ENCODE data around the gene CCDC200.

CCDC200 gene

DNA sequence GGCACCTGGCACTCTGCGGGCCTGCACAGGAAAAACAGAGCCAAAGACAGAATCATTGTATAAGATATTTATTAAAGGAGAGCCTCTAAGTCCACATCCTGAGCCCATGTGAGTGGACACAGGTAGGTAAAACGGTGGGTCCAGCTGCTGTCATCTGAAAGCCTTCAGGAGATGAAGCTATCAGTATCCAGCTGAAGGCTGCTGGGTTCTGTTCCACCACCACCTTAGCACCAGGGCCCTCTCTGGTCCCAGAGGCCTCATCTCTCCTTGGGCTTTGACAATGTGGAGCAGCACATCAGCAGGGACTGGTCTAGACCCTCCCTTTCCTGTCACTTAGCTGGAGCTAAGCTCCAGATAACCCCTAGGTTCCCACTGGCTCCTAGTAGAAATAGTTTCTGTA, 9.4 kb downstream of the CCDC200 start:
- no peak overlapping the region for H3K4me3 ChIP-seq (ENCODE audit: low read depth, low read length, poor library complexity, severe bottlenecking)
- no peaks in the 10 kb centered on the region for H3K9me3 ChIP-seq (ENCODE audit: low read length)
- H3K4me1 ChIP-seq (ENCODE audit: insufficient read depth, low read length, severe bottlenecking), result no peaks in the 10 kb centered on the region
- no peaks in the 10 kb centered on the region for H3K27me3 ChIP-seq (ENCODE audit: insufficient read depth, low read length)
- H3K4me2 ChIP-seq (ENCODE audit: low read length), result no peak overlapping the region
- H3K79me2 ChIP-seq (ENCODE audit: insufficient read depth, low read length), result no peaks in the 10 kb centered on the region
- H3K27ac ChIP-seq (ENCODE audit: low read depth, low read length, poor library complexity, severe bottlenecking), result no peak overlapping the region
- no peaks in the 10 kb centered on the region for H3K36me3 ChIP-seq (ENCODE audit: insufficient read depth, low read length)
- no peak overlapping the region for H2AFZ ChIP-seq (ENCODE audit: low read length)
- no peaks in the 10 kb centered on the region for H3K9me2 ChIP-seq (ENCODE audit: low read depth, low read length)
- TF ChIP-seq CTCF (IDR thresholded peaks at IDR 0.05; ENCODE audit: low read length) (no peak), EZH2 (IDR thresholded peaks at IDR 0.05; ENCODE audit: borderline replicate concordance, low read length) (no peak)
- no peaks in the 10 kb centered on the region for H4K20me1 ChIP-seq (ENCODE audit: insufficient read depth, low read length)
- H3K9ac ChIP-seq (ENCODE audit: low read length), result no peak overlapping the region
- H3F3A ChIP-seq (ENCODE audit: insufficient read depth, low read length), result no peaks in the 10 kb centered on the region

GRCh38 chr17:43217614-43218087, 10.8 kb downstream of the CCDC200 start:
- TF ChIP-seq CTCF (IDR thresholded peaks at IDR 0.05; ENCODE audit: low read length) (no peak), EZH2 (IDR thresholded peaks at IDR 0.05; ENCODE audit: borderline replicate concordance, low read length) (no peak)
- no peak overlapping the region for H2AFZ ChIP-seq (ENCODE audit: low read length)
- H3K9me2 ChIP-seq (ENCODE audit: low read depth, low read length), result no peaks in the 10 kb centered on the region
- H3K4me2 ChIP-seq (ENCODE audit: low read length), result no peak overlapping the region
- no peak overlapping the region for H3K9ac ChIP-seq (ENCODE audit: low read length)
- H3K27me3 ChIP-seq (ENCODE audit: insufficient read depth, low read length), result no peaks in the 10 kb centered on the region
- no peaks in the 10 kb centered on the region for H3K36me3 ChIP-seq (ENCODE audit: insufficient read depth, low read length)
- H3K4me1 ChIP-seq (ENCODE audit: insufficient read depth, low read length, severe bottlenecking), result peaks cover 5% of the 10 kb centered on the region
- no peaks in the 10 kb centered on the region for H3K79me2 ChIP-seq (ENCODE audit: insufficient read depth, low read length)
- H3F3A ChIP-seq (ENCODE audit: insufficient read depth, low read length), result no peaks in the 10 kb centered on the region
- H3K9me3 ChIP-seq (ENCODE audit: low read length), result no peaks in the 10 kb centered on the region
- H3K27ac ChIP-seq (ENCODE audit: low read depth, low read length, poor library complexity, severe bottlenecking), result no peak overlapping the region
- no peak overlapping the region for H3K4me3 ChIP-seq (ENCODE audit: low read depth, low read length, poor library complexity, severe bottlenecking)
- H4K20me1 ChIP-seq (ENCODE audit: insufficient read depth, low read length), result no peaks in the 10 kb centered on the region

DNA sequence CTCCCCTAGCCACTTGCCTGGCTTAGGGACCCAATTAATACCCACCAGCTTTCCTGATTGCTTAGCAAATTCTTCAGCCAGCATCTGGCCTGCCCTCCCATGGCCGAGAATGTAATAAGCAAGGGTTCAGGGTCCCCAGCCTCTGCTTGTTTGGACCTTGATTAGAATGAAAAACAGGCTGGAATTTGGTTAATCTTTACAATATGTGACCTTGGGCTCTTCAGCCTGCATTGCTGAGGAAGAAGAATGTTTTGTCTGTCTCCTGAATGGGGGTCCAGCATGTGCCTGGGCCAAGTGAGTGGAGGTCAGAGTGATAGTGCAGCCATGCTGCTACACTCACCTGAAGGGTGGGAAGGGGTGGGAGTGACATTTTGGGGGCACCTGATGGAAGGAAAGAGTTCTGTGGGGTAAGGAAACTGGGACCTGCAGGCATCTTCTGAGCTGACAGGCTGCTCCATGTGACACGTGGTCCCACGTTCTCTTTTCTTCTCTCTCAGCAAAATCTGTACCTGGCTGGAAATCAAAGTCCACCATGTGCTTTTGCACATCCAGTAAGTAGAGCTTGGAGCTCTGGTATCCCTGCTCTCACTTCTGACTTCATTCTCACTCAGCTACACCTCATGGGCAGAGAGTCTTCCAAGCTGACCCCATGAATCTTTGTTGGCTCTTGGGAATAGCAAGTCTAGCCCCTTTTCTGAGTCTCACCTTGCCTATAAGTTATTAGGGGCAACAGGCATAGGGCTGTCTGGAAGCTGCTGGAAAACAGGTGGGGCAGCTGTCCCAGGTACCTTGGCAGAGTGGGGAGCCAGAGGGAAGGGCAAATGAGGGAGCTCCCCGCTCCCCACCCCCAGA, 11.4 kb downstream of the CCDC200 start:
- H3K4me2 ChIP-seq (ENCODE audit: low read length), result no peak overlapping the region
- peaks cover 12% of the 10 kb centered on the region for H3K4me1 ChIP-seq (ENCODE audit: insufficient read depth, low read length, severe bottlenecking)
- H3K4me3 ChIP-seq (ENCODE audit: low read depth, low read length, poor library complexity, severe bottlenecking), result no peak overlapping the region
- H3K9me3 ChIP-seq (ENCODE audit: low read length), result no peaks in the 10 kb centered on the region
- no peak overlapping the region for H2AFZ ChIP-seq (ENCODE audit: low read length)
- H3F3A ChIP-seq (ENCODE audit: insufficient read depth, low read length), result no peaks in the 10 kb centered on the region
- H3K9me2 ChIP-seq (ENCODE audit: low read depth, low read length), result no peaks in the 10 kb centered on the region
- H3K79me2 ChIP-seq (ENCODE audit: insufficient read depth, low read length), result no peaks in the 10 kb centered on the region
- no peak overlapping the region for H3K9ac ChIP-seq (ENCODE audit: low read length)
- H4K20me1 ChIP-seq (ENCODE audit: insufficient read depth, low read length), result no peaks in the 10 kb centered on the region
- H3K36me3 ChIP-seq (ENCODE audit: insufficient read depth, low read length), result no peaks in the 10 kb centered on the region
- TF ChIP-seq CTCF (IDR thresholded peaks at IDR 0.05; ENCODE audit: low read length) (no peak), EZH2 (IDR thresholded peaks at IDR 0.05; ENCODE audit: borderline replicate concordance, low read length) (no peak)
- no peak overlapping the region for H3K27ac ChIP-seq (ENCODE audit: low read depth, low read length, poor library complexity, severe bottlenecking)
- H3K27me3 ChIP-seq (ENCODE audit: insufficient read depth, low read length), result no peaks in the 10 kb centered on the region
